PC-3 (cell line): ENCODE results near the gene UBN2. TPM values are rescaled to one million over a fixed set of nuclear protein-coding genes. Genes with fewer than 3 reads are reported as not detected.

Experiments used
- ATAC-seq: fragments of 200-7000 bp; cut with Tn5 transposase; 2 replicates; pipeline ENCODE4 v1.9.1; 2020; ENCODE audit warnings: mild to moderate bottlenecking, moderate library complexity
- BruUV-seq: library from RNA; stranded (reverse); fragments of 400-500 nt; replicated peaks from 2 replicates; lab custom pipeline; 2021; lab: Mats Ljungman, UMichigan
- CTCF ChIA-PET: fragments of 300-600 bp; sonication (Branson Sonifier 250); formaldehyde crosslinking; loops from one replicate; lab custom pipeline; 2022; ENCODE audit warnings: antibody characterized with exemption; lab: Charles Lee
- POLR2A ChIA-PET: fragments of 300-600 bp; sonication (Branson Sonifier 250); formaldehyde crosslinking; loops from one replicate; lab custom pipeline; 2022; ENCODE audit warnings: antibody characterized with exemption; ENCODE audit not compliant: unreplicated experiment; lab: Charles Lee
- DNase-seq: peaks from one replicate; pipeline ENCODE4 v3.0.0-alpha.2; 2015
- H2AFZ ChIP-seq: fragments of 300-600 bp; sonication (generic); 2 replicates; pipeline ENCODE4 v1.6.0; 2016; ENCODE audit warnings: antibody characterized with exemption, low read length
- H3F3A ChIP-seq: fragments of 300-600 bp; sonication (generic); one replicate; pipeline ENCODE4 v1.6.0; 2017; ENCODE audit warnings: antibody characterized with exemption, low read length, control low read depth, mild to moderate bottlenecking; ENCODE audit not compliant: unreplicated experiment
- H3K27ac ChIP-seq: fragments of 300-600 bp; sonication (generic); 2 replicates; pipeline ENCODE4 v1.5.1; 2016; ENCODE audit warnings: mild to moderate bottlenecking, low read length
- H3K27me3 ChIP-seq: fragments of 300-600 bp; sonication (generic); 2 replicates; pipeline ENCODE4 v1.6.1; 2016; ENCODE audit warnings: low read length, mixed read lengths
- H3K36me3 ChIP-seq: fragments of 300-600 bp; sonication (generic); 2 replicates; pipeline ENCODE4 v1.6.1; 2016; ENCODE audit warnings: low read depth, mixed run types, low read length, mixed read lengths
- H3K4me1 ChIP-seq: fragments of 300-600 bp; sonication (generic); 2 replicates; pipeline ENCODE4 v1.5.1; 2016; ENCODE audit warnings: low read length; ENCODE audit not compliant: insufficient read depth
- H3K4me2 ChIP-seq: fragments of 300-600 bp; sonication (generic); 2 replicates; pipeline ENCODE4 v1.6.0; 2016; ENCODE audit warnings: low read length
- H3K4me3 ChIP-seq: fragments of 300-600 bp; sonication (generic); 2 replicates; pipeline ENCODE4 v1.5.1; 2016; ENCODE audit warnings: mild to moderate bottlenecking, low read length, mixed read lengths
- H3K79me2 ChIP-seq: fragments of 300-600 bp; sonication (generic); 2 replicates; pipeline ENCODE4 v1.6.1; 2017; ENCODE audit warnings: low read length, mixed read lengths
- H3K9ac ChIP-seq: fragments of 300-600 bp; sonication (generic); 2 replicates; pipeline ENCODE4 v1.6.0; 2016; ENCODE audit warnings: mild to moderate bottlenecking, low read length
- H3K9me2 ChIP-seq: fragments of 300-600 bp; sonication (generic); replicated peaks from 2 replicates; pipeline ENCODE4 v1.6.1; 2016; ENCODE audit warnings: mixed run types, low read length, mixed read lengths
- H3K9me3 ChIP-seq: fragments of 300-600 bp; sonication (generic); 2 replicates; pipeline ENCODE4 v1.6.1; 2016; ENCODE audit warnings: low read length, mixed read lengths
- H4K20me1 ChIP-seq: fragments of 300-600 bp; sonication (generic); 2 replicates; pipeline ENCODE4 v1.6.1; 2016; ENCODE audit warnings: low read length, mixed read lengths
- EZH2 ChIP-seq: fragments of 300-600 bp; sonication (generic); IDR thresholded peaks from one replicate; pipeline ENCODE4 v1.6.1; 2017; ENCODE audit warnings: antibody characterized with exemption, mild to moderate bottlenecking, low read length; ENCODE audit not compliant: unreplicated experiment
- EZH2phosphoT487 ChIP-seq: fragments of 300-600 bp; sonication (generic); IDR thresholded peaks from 2 replicates; pipeline ENCODE4 v1.6.1; 2018; ENCODE audit warnings: mild to moderate bottlenecking, antibody characterized with exemption, low read length, borderline replicate concordance
- intact Hi-C: fragments of 100-400 bp; cut with micrococcal nuclease; formaldehyde crosslinking; loops from 2 replicates; pipeline ENCODE4 v1.9.0; 2023
- total RNA-seq: library from RNA; depleted of rRNA; stranded (reverse); fragments of >200 nt; gene quantifications from 2 replicates; pipeline ENCODE4 v1.2.3, GENCODE V29; 2014
- TF ChIP-seq, protein P1 (sequence below): fragments of 300-600 bp; sonication (generic); conservative IDR thresholded peaks from 2 replicates; pipeline ENCODE4 v1.5.1; 2017; ENCODE audit warnings: antibody characterized with exemption, low read depth, mild to moderate bottlenecking, low read length

UBN2 gene
- total RNA-seq, 1 experiment from 2014 or later = 2.2 TPM

DNA sequence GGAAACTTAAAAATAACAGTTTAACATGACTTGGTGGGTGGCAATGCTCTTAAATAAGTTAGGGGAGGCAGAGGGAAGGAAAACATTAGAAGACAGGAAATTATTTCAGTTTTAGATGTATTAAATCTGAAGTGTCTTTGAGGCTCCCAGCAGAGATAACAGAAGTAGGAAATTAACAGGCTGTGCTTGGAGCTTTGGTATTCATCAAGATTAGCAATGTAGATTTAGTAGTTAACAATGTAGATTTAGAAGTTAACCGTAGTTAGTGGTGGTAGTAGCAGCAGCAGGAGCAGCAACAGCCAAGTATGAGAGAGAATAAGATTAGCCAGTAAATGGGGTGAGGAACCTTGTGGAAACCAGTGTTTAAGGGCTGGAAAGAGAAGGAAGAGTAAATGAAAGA is 48.7 kb upstream of the UBN2 start:
- CTCF ChIA-PET = interaction anchor here (0.5 kb wide), 1 partner anchor 12 kb away, joined by 5 read pairs; no protein-coding TSS in a partner anchor
- no TSS peak for BruUV-seq

DNA sequence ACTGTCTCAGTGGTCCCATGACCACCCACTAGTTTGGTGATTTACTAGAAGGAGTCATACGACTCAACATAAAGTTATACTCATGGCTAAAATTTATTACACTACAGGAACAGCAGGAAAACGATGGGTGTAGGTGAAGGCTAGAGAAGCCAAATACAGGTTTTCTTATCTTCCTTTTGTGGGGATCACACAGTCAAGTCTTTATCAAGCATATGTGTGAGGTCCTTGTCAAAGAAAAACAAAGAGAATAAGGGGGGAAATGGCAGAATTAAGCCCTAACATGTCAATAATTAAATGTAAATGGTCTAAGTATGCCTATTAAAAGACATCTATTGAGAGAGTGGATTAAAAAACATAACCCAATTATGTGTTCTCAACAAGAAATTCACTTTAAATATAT is 47.8 kb upstream of the UBN2 start:
- Histone ChIP-seq H3K79me2 (no peaks in the 10 kb centered on the region), H3K9ac (no peak overlapping the region), H3K4me2 (no peak overlapping the region), H4K20me1 (no peaks in the 10 kb centered on the region), H3F3A (peaks cover 6% of the 10 kb centered on the region), H3K4me3 (no peak overlapping the region), H3K27me3 (no peaks in the 10 kb centered on the region), H3K27ac (no peak overlapping the region), H3K4me1 (peaks cover 19% of the 10 kb centered on the region), H3K36me3 (0 out of 2 replicates have a peak, but pooled peaks cover 5% of the 10 kb centered on the region), H3K9me3 (no peaks in the 10 kb centered on the region), H2AFZ (no peak overlapping the region), H3K9me2 (no peaks in the 10 kb centered on the region)
- DNase-seq (no peak), ATAC-seq (no peak)
- intact Hi-C loops = no loop called here
- TF ChIP-seq EZH2 (no peak), EZH2phosphoT487 (no peak)
- TF ChIP-seq, protein P1, sequence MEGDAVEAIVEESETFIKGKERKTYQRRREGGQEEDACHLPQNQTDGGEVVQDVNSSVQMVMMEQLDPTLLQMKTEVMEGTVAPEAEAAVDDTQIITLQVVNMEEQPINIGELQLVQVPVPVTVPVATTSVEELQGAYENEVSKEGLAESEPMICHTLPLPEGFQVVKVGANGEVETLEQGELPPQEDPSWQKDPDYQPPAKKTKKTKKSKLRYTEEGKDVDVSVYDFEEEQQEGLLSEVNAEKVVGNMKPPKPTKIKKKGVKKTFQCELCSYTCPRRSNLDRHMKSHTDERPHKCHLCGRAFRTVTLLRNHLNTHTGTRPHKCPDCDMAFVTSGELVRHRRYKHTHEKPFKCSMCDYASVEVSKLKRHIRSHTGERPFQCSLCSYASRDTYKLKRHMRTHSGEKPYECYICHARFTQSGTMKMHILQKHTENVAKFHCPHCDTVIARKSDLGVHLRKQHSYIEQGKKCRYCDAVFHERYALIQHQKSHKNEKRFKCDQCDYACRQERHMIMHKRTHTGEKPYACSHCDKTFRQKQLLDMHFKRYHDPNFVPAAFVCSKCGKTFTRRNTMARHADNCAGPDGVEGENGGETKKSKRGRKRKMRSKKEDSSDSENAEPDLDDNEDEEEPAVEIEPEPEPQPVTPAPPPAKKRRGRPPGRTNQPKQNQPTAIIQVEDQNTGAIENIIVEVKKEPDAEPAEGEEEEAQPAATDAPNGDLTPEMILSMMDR = no peak
- ChIA-PET POLR2A (no interaction called here), CTCF (no interaction called here)
- no TSS peak for BruUV-seq

More for the DNA sequence above, 48.7 kb upstream of the UBN2 start:
- H3K36me3 ChIP-seq = 0 out of 2 replicates have a peak, but pooled peaks cover 5% of the 10 kb centered on the region
- H2AFZ ChIP-seq = no peak overlapping the region
- peaks cover 6% of the 10 kb centered on the region for H3F3A ChIP-seq
- POLR2A ChIA-PET = no interaction called here
- no peaks in the 10 kb centered on the region for H3K9me2 ChIP-seq
- no peak overlapping the region for H3K4me3 ChIP-seq
- no peak overlapping the region for H3K27ac ChIP-seq
- intact Hi-C loops = no loop called here
- H4K20me1 ChIP-seq = no peaks in the 10 kb centered on the region
- TF ChIP-seq EZH2phosphoT487 (no peak), EZH2 (no peak)
- TF ChIP-seq, protein P1 = no peak
- H3K4me2 ChIP-seq = no peak overlapping the region
- H3K9ac ChIP-seq = no peak overlapping the region
- ATAC-seq (no peak), DNase-seq (no peak)
- H3K27me3 ChIP-seq = no peaks in the 10 kb centered on the region
- no peaks in the 10 kb centered on the region for H3K9me3 ChIP-seq
- no peaks in the 10 kb centered on the region for H3K79me2 ChIP-seq
- H3K4me1 ChIP-seq = peaks cover 19% of the 10 kb centered on the region

DNA sequence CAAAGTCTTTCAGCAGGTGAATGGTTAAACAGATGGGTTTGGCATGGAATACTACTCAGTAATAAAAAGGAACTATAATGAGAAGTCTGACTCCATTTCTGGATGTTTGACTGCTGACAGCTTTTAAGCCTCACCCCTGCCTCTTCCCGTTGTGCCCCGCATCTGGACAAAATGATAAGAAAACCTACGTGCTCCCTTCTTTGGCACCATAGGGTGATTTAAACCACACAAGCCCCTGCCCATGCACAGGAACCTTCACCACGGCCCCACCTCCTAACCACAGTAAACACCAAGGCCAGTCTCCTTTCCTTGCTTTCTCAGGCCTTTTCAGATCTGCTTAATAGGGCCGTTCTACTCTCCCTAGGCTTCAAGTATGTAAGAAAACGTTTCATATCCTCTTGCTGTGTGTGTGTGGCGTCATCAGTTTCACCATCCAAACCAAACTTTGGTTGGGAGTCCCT is 47.1 kb upstream of the UBN2 start:
- no peak for DNase-seq
- Histone ChIP-seq H3K27me3 (no peaks in the 10 kb centered on the region), H3K9me3 (no peaks in the 10 kb centered on the region), H4K20me1 (no peaks in the 10 kb centered on the region), H3K79me2 (no peaks in the 10 kb centered on the region), H3K9ac (no peak overlapping the region), H3K27ac (no peak overlapping the region), H3K4me3 (no peak overlapping the region), H3F3A (peaks cover 6% of the 10 kb centered on the region), H3K4me2 (no peak overlapping the region), H3K9me2 (no peaks in the 10 kb centered on the region), H3K36me3 (0 out of 2 replicates have a peak, but pooled peaks cover 5% of the 10 kb centered on the region), H3K4me1 (peaks cover 19% of the 10 kb centered on the region), H2AFZ (no peak overlapping the region)
- POLR2A ChIA-PET = no interaction called here
- BruUV-seq = no TSS peak
- CTCF ChIA-PET = no interaction called here
- TF ChIP-seq EZH2 (no peak), EZH2phosphoT487 (no peak)
- TF ChIP-seq, protein P1 = no peak
- intact Hi-C loops = no loop called here
- ATAC-seq = no peak
